ENCODE data around the gene TLCD3B. TPM values are rescaled to one million over a fixed set of nuclear protein-coding genes. Genes with fewer than 3 reads are reported as not detected.
A peak's percentile ranks its signal among the peaks of the same experiment; 100 is the strongest.

The TLCD3B gene
- polyA plus RNA-seq, 1 of the 3 experiments (the other 2 are of a cell fraction) = 3.8 TPM

- 64% methylated on average over 6 of the region's 6 CpGs for WGBS (ENCODE audit: low lambda C conversion rate)
- Histone ChIP-seq H3K27ac (ENCODE audit: low read depth in 2 of 2, low read length in 1 of 2) (peak overlapping the region in 1 of 2 experiments; percentile 90; a peak in 1 of 4 replicates), H3K4me3 (ENCODE audit: low read depth in 2 of 2, low read length in 1 of 2) (peak overlapping the region; percentile 76 to 78; a peak in 3 of 4 replicates), H3K79me2 (ENCODE audit: insufficient read depth) (peaks cover 78% of the 10 kb centered on the region), H3K9me3 (no peaks in the 10 kb centered on the region), H4K20me1 (ENCODE audit: insufficient read depth) (peaks cover 43% of the 10 kb centered on the region), H3K4me2 (peak overlapping the region; percentile 89), H2AFZ (ENCODE audit: low read depth) (no peak overlapping the region), H3K9ac (peak overlapping the region; percentile 88; the same call in 1 of the 2 replicates), H3K27me3 (ENCODE audit: insufficient read depth) (no peaks in the 10 kb centered on the region), H3K4me1 (ENCODE audit: control insufficient read depth in 1 of 2, insufficient read depth in 2 of 2, low read depth in 1 of 2, low read length in 1 of 2) (peaks cover 5 to 18% of the 10 kb centered on the region in 2 experiments; a peak in 3 of 4 replicates), H3K36me3 (replicated peaks in 1 of 2; ENCODE audit: control insufficient read depth in 1 of 2, insufficient read depth in 2 of 2, low read length in 1 of 2) (peaks cover 37% of the 10 kb centered on the region in 2 experiments), H3K9me2 (no peaks in the 10 kb centered on the region), H3F3A (replicated peaks; ENCODE audit: insufficient read depth) (peaks cover 34% of the 10 kb centered on the region)
- ChIA-PET POLR2A (interaction anchor here (3.0 kb wide), 1 partner anchor 14 kb away, joined by 10 read pairs; the partner anchor contains the start of gene TBX6), CTCF (interaction anchor here (1.5 to 4.4 kb wide), 2 partner anchors 14 to 61 kb away, joined by 3 to 31 read pairs; partner anchors contain the start of gene TBX6)
- no peak for DNase-seq
- TF ChIP-seq, protein P1, sequence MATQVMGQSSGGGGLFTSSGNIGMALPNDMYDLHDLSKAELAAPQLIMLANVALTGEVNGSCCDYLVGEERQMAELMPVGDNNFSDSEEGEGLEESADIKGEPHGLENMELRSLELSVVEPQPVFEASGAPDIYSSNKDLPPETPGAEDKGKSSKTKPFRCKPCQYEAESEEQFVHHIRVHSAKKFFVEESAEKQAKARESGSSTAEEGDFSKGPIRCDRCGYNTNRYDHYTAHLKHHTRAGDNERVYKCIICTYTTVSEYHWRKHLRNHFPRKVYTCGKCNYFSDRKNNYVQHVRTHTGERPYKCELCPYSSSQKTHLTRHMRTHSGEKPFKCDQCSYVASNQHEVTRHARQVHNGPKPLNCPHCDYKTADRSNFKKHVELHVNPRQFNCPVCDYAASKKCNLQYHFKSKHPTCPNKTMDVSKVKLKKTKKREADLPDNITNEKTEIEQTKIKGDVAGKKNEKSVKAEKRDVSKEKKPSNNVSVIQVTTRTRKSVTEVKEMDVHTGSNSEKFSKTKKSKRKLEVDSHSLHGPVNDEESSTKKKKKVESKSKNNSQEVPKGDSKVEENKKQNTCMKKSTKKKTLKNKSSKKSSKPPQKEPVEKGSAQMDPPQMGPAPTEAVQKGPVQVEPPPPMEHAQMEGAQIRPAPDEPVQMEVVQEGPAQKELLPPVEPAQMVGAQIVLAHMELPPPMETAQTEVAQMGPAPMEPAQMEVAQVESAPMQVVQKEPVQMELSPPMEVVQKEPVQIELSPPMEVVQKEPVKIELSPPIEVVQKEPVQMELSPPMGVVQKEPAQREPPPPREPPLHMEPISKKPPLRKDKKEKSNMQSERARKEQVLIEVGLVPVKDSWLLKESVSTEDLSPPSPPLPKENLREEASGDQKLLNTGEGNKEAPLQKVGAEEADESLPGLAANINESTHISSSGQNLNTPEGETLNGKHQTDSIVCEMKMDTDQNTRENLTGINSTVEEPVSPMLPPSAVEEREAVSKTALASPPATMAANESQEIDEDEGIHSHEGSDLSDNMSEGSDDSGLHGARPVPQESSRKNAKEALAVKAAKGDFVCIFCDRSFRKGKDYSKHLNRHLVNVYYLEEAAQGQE (IDR thresholded peaks at IDR 0.05; ENCODE audit: low read depth, low read length) = no peak
- TF ChIP-seq FOSL2 (IDR thresholded peaks at IDR 0.05; ENCODE audit: borderline replicate concordance, low read depth) (no peak), MXI1 (IDR thresholded peaks at IDR 0.05; ENCODE audit: low read depth, low read length) (no peak), GABPA (IDR thresholded peaks at IDR 0.05; ENCODE audit: low read depth) (no peak), NRF1 (IDR thresholded peaks at IDR 0.05; ENCODE audit: low read depth, low read length) (no peak), SIN3A (IDR thresholded peaks at IDR 0.05; ENCODE audit: borderline replicate concordance, low read depth, low read length) (no peak), CHD2 (IDR thresholded peaks at IDR 0.05; ENCODE audit: low read length, partially characterized antibody) (no peak), TEAD4 (IDR thresholded peaks at IDR 0.05; ENCODE audit: borderline replicate concordance, insufficient read depth) (no peak), NFIC (IDR thresholded peaks at IDR 0.05; ENCODE audit: borderline replicate concordance) (no peak), TCF12 (IDR thresholded peaks at IDR 0.05) (no peak), POLR2AphosphoS5 (IDR thresholded peaks at IDR 0.05; ENCODE audit: low read depth, low read length) (no peak), USF1 (IDR thresholded peaks at IDR 0.05; ENCODE audit: borderline replicate concordance, low read depth) (no peak), ZBTB33 (IDR thresholded peaks at IDR 0.05; ENCODE audit: borderline replicate concordance, low read depth) (no peak), YY1 (IDR thresholded peaks at IDR 0.05; ENCODE audit: low read depth) (no peak), ELF1 (IDR thresholded peaks at IDR 0.05) (no peak)
- TF ChIP-seq, protein P2, sequence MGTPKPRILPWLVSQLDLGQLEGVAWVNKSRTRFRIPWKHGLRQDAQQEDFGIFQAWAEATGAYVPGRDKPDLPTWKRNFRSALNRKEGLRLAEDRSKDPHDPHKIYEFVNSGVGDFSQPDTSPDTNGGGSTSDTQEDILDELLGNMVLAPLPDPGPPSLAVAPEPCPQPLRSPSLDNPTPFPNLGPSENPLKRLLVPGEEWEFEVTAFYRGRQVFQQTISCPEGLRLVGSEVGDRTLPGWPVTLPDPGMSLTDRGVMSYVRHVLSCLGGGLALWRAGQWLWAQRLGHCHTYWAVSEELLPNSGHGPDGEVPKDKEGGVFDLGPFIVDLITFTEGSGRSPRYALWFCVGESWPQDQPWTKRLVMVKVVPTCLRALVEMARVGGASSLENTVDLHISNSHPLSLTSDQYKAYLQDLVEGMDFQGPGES (IDR thresholded peaks at IDR 0.05; ENCODE audit: low read depth, low read length) = no peak
Measured at GRCh38 chr16:30077656-30078055, 46.6 kb upstream of the TLCD3B start.
